KMS-11 (cell line): ENCODE results near the gene SREK1IP1.

Experiments
- H2AFZ ChIP-seq: fragments of 200-600 bp; sonication (generic); 2 replicates; pipeline ENCODE4 v1.6.1; 2016; ENCODE audit warnings: antibody characterized with exemption, mixed run types, low read depth
- H3K27ac ChIP-seq: fragments of 200-600 bp; sonication (generic); 2 replicates; pipeline ENCODE4 v1.6.1; 2016; ENCODE audit warnings: mild to moderate bottlenecking, mixed run types
- H3K27me3 ChIP-seq: fragments of 200-600 bp; sonication (generic); 2 replicates; pipeline ENCODE4 v1.6.1; 2017; ENCODE audit warnings: mild to moderate bottlenecking, low read depth, mixed run types, moderate library complexity; ENCODE audit not compliant: insufficient read depth
- H3K36me3 ChIP-seq: fragments of 200-600 bp; sonication (generic); 2 replicates; pipeline ENCODE4 v1.6.1; 2017; ENCODE audit warnings: mild to moderate bottlenecking, mixed run types; ENCODE audit not compliant: insufficient read depth
- H3K4me1 ChIP-seq: fragments of 200-600 bp; sonication (generic); 2 replicates; pipeline ENCODE4 v1.6.1; 2016; ENCODE audit warnings: mild to moderate bottlenecking, low read depth, mixed run types; ENCODE audit not compliant: poor library complexity, severe bottlenecking
- H3K4me2 ChIP-seq: fragments of 200-600 bp; sonication (generic); 2 replicates; pipeline ENCODE4 v1.7.0; 2016; ENCODE audit warnings: mild to moderate bottlenecking, mixed run types
- H3K4me3 ChIP-seq: fragments of 200-600 bp; sonication (generic); IDR thresholded peaks from 2 replicates; pipeline ENCODE4 v1.6.1; 2017; ENCODE audit warnings: low read depth, low read length, mixed read lengths; ENCODE audit not compliant: insufficient read depth
- H3K79me2 ChIP-seq: fragments of 200-600 bp; sonication (generic); 2 replicates; pipeline ENCODE4 v1.6.1; 2016; ENCODE audit warnings: low read depth, mixed run types; ENCODE audit not compliant: insufficient read depth
- H3K9ac ChIP-seq: fragments of 200-600 bp; sonication (generic); 2 replicates; pipeline ENCODE4 v1.6.1; 2016; ENCODE audit warnings: mild to moderate bottlenecking, mixed run types
- H4K20me1 ChIP-seq: fragments of 200-600 bp; sonication (generic); 2 replicates; pipeline ENCODE4 v1.6.1; 2016; ENCODE audit warnings: mild to moderate bottlenecking, mixed run types; ENCODE audit not compliant: insufficient read depth
- TF ChIP-seq, protein P1 (sequence below): fragments of 200-600 bp; sonication (generic); conservative IDR thresholded peaks from 2 replicates; pipeline ENCODE4 v1.6.1; 2017; ENCODE audit warnings: low read depth, mild to moderate bottlenecking, antibody characterized with exemption, low read length, moderate library complexity, mixed read lengths

SREK1IP1 gene

DNA sequence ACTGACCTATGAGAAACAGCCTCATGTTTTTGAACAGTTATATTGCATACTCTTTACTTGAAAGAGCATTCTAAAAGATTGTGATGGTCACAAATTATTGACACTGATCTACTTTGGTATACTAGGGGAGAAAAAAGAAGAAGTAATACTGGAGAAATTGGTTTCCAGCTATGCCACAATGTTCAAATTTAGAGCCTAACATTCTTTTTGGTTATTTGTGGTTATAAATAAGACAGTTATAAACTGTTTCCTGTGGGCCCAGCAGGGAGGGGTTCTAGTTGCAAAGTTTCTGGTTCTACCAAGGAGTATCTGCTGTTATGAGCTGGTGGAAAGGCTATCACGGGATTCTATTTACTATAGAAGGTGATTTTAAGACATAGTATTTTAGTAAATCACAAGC, 5.0 kb upstream of the SREK1IP1 start:
- Histone ChIP-seq H3K79me2 (peaks cover 38% of the 10 kb centered on the region), H3K9ac (no peak overlapping the region)

DNA sequence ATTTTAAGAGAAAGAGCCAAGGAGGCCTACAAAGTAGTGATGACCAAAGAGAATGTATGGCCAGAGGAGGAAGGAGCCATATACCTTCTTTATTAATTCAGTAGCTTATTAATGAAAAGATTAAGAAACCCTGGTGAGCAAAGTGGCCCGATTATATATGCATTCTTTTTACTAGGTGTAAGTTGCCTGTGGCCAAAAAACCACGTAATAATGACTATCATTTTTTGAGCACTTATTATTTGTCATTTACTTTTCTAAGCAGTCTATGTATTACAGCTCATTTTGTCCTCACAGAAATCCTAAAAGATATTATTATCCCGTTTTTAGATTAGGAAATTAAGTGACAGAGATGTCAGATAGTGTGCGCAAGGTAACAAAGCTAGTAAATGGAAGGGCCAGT, 3.2 kb upstream of the SREK1IP1 start:
- peaks cover 51% of the 10 kb centered on the region for H3K79me2 ChIP-seq
- H2AFZ ChIP-seq, result no peak overlapping the region
- no peak overlapping the region for H3K4me2 ChIP-seq
- no peaks in the 10 kb centered on the region for H3K27me3 ChIP-seq
- H3K4me1 ChIP-seq, result peaks cover 29% of the 10 kb centered on the region
- no peaks in the 10 kb centered on the region for H3K36me3 ChIP-seq
- H4K20me1 ChIP-seq, result no peaks in the 10 kb centered on the region
- no peak overlapping the region for H3K4me3 ChIP-seq
- TF ChIP-seq, protein P1, sequence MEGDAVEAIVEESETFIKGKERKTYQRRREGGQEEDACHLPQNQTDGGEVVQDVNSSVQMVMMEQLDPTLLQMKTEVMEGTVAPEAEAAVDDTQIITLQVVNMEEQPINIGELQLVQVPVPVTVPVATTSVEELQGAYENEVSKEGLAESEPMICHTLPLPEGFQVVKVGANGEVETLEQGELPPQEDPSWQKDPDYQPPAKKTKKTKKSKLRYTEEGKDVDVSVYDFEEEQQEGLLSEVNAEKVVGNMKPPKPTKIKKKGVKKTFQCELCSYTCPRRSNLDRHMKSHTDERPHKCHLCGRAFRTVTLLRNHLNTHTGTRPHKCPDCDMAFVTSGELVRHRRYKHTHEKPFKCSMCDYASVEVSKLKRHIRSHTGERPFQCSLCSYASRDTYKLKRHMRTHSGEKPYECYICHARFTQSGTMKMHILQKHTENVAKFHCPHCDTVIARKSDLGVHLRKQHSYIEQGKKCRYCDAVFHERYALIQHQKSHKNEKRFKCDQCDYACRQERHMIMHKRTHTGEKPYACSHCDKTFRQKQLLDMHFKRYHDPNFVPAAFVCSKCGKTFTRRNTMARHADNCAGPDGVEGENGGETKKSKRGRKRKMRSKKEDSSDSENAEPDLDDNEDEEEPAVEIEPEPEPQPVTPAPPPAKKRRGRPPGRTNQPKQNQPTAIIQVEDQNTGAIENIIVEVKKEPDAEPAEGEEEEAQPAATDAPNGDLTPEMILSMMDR, result no peak
- no peak overlapping the region for H3K9ac ChIP-seq
- H3K27ac ChIP-seq, result no peak overlapping the region

More for the DNA sequence above, 5.0 kb upstream of the SREK1IP1 start:
- H2AFZ ChIP-seq, result no peak overlapping the region
- no peak overlapping the region for H3K4me3 ChIP-seq
- no peaks in the 10 kb centered on the region for H3K36me3 ChIP-seq
- H3K27me3 ChIP-seq, result no peaks in the 10 kb centered on the region
- no peaks in the 10 kb centered on the region for H4K20me1 ChIP-seq
- peaks cover 20% of the 10 kb centered on the region for H3K4me1 ChIP-seq
- TF ChIP-seq, protein P1, result no peak
- H3K4me2 ChIP-seq, result no peak overlapping the region
- no peak overlapping the region for H3K27ac ChIP-seq

DNA sequence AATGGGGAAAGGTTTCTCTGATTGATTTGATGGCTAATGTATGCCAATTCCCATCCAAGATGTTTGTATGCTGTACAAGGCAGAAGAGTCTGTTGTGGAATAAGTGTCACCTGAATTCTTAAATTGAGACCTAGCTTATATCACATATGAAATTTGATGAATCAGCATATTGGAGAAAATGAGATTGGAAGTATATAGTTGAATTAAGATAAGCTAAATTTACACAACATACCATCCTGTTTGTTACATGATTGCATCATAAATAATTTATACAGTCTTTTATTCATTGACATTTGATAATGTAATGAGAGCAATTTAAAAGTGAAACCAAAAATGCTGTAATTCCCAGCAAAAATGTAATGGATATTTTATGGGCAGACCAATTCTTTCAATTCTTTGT, 1.4 kb upstream of the SREK1IP1 start:
- Histone ChIP-seq H3K36me3 (no peaks in the 10 kb centered on the region), H3K4me1 (peaks cover 29% of the 10 kb centered on the region), H3K9ac (peak overlapping the region; percentile 88; the same call in 1 of the 2 replicates), H3K4me3 (no peak overlapping the region), H3K27ac (no peak overlapping the region), H3K4me2 (peak overlapping the region; percentile 88), H4K20me1 (no peaks in the 10 kb centered on the region), H3K27me3 (no peaks in the 10 kb centered on the region), H2AFZ (no peak overlapping the region; the same call in 1 of the 2 replicates), H3K79me2 (peaks cover 51% of the 10 kb centered on the region)
- TF ChIP-seq, protein P1, result no peak

DNA sequence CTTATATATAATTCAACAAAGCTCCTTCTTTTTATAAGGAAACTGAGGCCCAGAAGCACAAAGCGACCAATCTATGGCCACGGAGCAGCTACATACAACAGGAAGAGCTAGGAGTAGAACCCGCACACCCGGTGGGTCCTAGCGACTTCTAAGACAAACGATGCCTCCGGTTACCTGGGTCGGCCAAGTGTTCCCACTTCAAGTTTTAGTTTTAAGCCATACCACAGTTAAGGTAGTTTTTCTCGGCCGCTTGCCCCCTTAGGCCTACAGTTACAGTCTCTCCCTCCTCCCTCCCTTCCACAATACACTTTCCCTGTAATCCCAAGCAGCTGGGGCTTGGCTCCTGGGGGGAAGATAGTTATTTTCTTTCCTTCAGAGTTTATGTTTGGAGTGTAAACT, 533 bp downstream of the SREK1IP1 start:
- Histone ChIP-seq H3K4me1 (peaks cover 29% of the 10 kb centered on the region), H3K79me2 (peaks cover 44% of the 10 kb centered on the region), H3K36me3 (no peaks in the 10 kb centered on the region), H3K27ac (peak overlapping the region; percentile 83), H4K20me1 (no peaks in the 10 kb centered on the region), H3K4me3 (no peak overlapping the region), H3K4me2 (peak overlapping the region; percentile 88), H3K27me3 (no peaks in the 10 kb centered on the region), H3K9ac (peak overlapping the region; percentile 88), H2AFZ (peak overlapping the region; percentile 81)
- TF ChIP-seq, protein P1, result no peak

DNA sequence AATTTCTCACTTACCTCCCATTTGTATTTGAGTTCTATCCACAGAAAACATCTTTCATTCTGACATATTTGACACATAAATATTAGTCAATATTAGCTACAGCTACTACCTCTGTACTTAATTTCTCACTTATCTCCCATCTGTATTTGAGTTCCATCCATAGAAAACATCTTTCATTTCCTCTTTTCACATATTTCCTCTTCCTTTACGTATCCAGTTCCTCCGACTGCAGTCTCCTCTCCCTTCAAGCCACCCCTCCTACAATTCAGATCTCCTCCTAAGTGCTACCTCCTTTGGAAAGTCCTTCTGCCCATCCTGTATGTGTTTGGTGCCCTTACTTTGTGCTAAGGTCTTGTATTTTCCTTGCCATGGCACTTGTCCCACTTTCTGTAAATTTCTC, 1.6 kb downstream of the SREK1IP1 start:
- no peak overlapping the region for H3K27ac ChIP-seq
- H3K36me3 ChIP-seq, result no peaks in the 10 kb centered on the region
- peaks cover 29% of the 10 kb centered on the region for H3K4me1 ChIP-seq
- H4K20me1 ChIP-seq, result no peaks in the 10 kb centered on the region
- H3K4me2 ChIP-seq, result peak overlapping the region; percentile 88
- no peak overlapping the region for H2AFZ ChIP-seq
- TF ChIP-seq, protein P1, result no peak
- H3K9ac ChIP-seq, result no peak overlapping the region
- no peaks in the 10 kb centered on the region for H3K27me3 ChIP-seq
- H3K4me3 ChIP-seq, result no peak overlapping the region
- H3K79me2 ChIP-seq, result peaks cover 43% of the 10 kb centered on the region
